Stimulated activated naive CD4-positive, alpha-beta T cell treated with Interleukin-2 at 50 U/mL for 16 hours (primary cell): ENCODE measurements around the gene LZTR1.
"Not testable (repeated sequence)": the region's sequence is repeated elsewhere in the genome, so short reads cannot be mapped to it uniquely, and the experiment has no call there.

Experiments
- DNase-seq: peaks from one replicate; lab custom pipeline; 2025; lab: John Stamatoyannopoulos, UW

Gene LZTR1

DNA sequence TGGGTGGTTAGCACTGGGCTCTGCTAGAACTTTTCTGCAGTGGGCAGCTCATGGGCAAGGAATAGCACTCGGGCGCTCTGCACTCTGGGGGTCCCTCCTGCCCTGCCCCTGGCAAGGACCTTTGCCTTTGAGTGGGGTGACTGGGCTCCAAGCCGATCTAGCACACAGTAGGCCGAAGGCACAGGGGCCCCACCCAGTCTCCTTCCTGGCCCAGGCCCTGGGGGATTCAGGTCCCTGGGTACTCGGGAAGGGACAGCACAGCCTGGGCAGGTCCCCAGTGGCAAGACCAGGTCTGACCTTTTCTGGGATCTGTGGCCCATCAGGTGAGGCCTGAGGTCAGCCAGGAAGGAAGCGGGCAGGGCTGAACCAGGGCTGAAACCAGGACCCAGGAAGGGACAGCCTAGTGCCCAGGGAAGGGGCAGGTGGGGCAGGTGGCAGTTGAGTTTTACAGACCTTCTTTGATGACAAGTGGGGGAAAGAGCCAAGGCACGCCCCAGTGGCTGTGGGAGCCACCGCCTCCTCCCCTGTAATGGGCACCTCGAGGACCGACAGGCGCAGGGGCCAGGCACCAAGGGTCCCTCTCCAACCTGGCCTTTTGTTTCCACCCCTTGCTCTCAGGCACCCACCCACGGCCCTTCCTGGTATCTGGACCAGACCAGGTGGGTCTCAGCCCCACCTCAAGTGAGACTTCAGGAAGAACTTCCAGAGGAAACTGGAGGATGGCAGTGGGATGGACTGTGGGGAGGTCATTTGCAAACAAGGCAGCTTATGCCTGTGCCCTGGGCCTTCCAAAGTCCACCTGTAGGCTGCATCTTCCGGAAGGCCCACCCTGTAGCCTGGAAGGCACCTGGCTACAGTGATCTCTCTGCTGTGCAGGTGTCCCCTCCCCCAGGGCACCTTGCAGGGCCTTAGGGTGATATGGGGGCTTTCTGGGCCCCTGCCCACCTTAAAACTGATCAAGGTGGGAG is 15.9 kb upstream of the LZTR1 start:
- DNase-seq, result no peak

- DNase-seq, result no peak
Observed at GRCh38 chr22:20966883-20967696, 15.0 kb upstream of the LZTR1 start, which contains the start of gene AIFM3. Gene AIFM3, plus strand, starts transcription at chr22:20967255. Its CDS starts 690 bp downstream, at chr22:20967945.

GRCh38 chr22:20967697-20968211 is 14.3 kb upstream of the LZTR1 start:
- DNase-seq, result no peak

- no peak for DNase-seq
Observed at GRCh38 chr22:20968281-20968977, 13.7 kb upstream of the LZTR1 start.

- DNase-seq, result no peak
Observed at GRCh38 chr22:20970939-20971657, 11.0 kb upstream of the LZTR1 start.

DNA sequence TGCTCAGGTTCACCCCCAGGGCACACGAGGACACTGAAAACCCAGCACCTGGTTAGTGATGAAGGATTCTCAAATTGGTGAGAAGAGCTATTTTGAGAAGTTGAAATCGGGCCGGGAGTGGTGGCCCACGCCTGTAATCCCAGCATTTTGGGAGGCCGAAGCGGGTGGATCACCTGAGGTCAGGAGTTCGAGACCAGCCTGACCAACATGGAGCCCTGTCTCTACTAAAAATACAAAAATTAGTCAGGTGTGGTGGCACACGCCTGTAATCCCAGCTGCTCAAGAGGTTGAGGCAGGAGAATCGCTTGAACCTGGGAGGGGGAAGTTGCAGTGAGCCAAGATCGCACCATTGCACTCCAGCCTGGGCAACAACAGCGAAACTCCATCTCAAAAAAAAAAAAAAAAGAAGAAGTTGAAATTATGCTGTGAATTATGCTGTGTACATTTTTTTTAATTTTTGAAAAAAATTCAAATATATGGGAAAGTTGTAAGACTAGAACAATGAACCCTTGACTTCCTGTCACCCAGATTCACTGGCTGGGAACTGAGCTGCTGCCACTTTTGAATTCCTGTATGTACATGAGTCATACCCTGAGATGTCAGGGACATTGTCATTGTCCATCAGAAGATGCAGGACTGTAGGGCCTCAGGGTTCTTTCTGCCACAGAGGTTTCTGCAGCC is 9.9 kb upstream of the LZTR1 start:
- DNase-seq, result not testable (repeated sequence)

- DNase-seq, result no peak
Observed at GRCh38 chr22:20972933-20973577, 9.0 kb upstream of the LZTR1 start.

DNA sequence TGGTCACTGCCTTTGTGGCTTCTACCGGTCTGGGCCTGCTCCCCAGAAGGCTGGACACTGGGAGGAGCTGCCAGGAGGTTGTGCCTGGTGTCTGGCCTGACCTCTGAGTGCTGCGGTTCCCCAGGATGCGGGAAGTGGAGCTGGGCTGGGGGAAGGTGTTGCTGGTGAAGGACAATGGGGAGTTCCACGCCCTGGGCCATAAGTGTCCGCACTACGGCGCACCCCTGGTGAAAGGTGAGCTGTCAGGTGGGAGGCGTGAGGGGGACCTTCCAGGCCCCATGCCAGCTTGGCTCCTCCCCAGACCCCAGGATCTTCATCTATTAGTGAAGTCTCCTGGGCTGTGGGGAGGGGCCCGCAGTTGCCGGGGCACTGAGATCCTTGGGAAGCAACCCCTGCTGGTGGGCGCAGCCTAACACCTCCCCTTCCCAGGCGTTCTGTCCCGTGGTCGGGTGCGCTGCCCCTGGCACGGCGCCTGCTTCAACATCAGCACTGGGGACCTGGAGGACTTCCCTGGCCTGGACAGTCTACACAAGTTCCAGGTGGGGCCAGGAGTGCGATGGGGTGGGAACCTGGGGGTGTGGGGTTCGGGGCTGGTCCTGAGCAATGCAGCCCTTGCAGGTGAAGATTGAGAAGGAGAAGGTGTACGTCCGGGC is 8.3 kb upstream of the LZTR1 start:
- no peak for DNase-seq

- no peak for DNase-seq
Observed at GRCh38 chr22:20974336-20974955, 7.7 kb upstream of the LZTR1 start.

- DNase-seq, result no peak
Observed at GRCh38 chr22:20975541-20976290, 6.4 kb upstream of the LZTR1 start.

- no peak for DNase-seq
Observed at GRCh38 chr22:20976291-20976877, 5.7 kb upstream of the LZTR1 start.

DNA sequence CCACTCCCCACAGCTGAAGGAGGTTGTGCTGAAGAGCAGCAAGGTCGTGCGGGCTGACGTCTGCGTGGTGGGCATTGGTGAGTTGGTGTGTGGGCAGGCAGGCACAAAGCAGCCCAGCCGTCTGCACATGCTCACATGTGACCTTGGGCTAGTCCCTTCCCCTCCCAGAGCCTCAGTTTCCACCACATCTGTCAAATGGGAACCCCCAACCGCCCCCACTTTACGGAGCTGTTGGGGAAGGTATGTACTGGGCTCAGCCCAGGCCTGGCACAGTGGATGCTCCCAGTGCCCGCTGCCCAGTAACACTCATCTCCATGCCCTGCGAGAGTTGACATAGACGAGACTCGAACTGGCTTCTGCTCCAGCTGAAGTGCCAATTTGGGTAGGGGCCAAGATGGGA is 5.1 kb upstream of the LZTR1 start:
- no peak for DNase-seq

DNA sequence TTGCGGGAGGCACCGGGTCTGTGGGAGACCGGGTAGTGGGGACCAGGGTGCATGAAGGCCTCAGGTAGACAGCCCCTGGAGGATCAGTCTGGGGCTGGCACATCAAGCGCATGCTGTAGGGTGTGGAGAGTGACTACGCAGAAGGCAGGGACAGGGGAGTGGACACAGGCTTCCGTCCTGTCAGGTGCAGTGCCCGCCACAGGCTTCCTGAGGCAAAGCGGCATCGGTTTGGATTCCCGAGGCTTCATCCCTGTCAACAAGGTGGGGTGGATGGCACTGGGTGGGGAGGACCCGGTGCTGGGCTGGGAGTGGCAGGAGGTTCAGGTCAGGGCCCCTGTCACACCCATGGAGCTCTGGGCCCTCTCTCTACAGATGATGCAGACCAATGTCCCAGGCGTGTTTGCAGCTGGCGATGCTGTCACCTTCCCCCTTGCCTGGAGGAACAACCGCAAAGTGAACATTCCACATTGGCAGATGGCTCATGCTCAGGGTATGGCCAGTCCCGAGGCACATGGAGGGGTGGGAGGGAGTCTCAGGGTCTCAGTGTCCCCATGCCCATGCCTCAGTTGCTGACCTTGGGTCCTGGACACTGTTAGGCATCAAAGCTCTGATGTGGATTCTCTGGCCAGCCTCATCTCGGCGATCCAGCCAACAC is 4.5 kb upstream of the LZTR1 start:
- no peak for DNase-seq

DNA sequence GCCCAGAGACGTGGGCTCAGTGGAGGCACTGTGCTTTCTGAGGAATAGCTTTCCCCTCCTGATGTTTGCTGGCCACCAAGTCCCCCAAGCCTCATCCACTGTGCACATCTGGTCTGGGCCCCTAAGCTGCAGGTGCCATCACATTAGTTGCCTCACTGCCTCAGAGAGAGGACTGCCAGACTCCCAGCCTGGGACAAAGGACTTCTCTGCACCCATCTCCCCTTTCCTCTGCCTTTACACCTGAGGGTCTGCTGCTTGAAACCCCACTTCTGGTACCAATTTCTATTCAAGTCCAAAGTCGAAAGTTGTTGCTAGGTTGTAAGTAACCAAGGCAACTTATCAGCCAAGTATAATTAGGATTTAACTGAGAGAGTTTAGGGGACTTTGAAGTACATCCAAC is 3.7 kb upstream of the LZTR1 start:
- no peak for DNase-seq

GRCh38 chr22:20979243-20979809 is 2.8 kb upstream of the LZTR1 start:
- DNase-seq, result peak; percentile 54

GRCh38 chr22:20979940-20980453 is 2.1 kb upstream of the LZTR1 start:
- DNase-seq, result no peak

GRCh38 chr22:20980523-20980922 is 1.6 kb upstream of the LZTR1 start:
- no peak for DNase-seq
